ENCODE measurements around the gene BRCA1.
"Not testable (repeated sequence)": the region's sequence is repeated elsewhere in the genome, so short reads cannot be mapped to it uniquely, and the experiment has no call there.

Gene BRCA1

GRCh38 chr17:43069368-43069898 lies 55.7 kb downstream of the BRCA1 start:
- no peaks in the 10 kb centered on the region for H3K27me3 ChIP-seq (ENCODE audit: control insufficient read depth, insufficient read depth, low read length)
- peaks cover 2% of the 10 kb centered on the region; the same call in 1 of the 2 replicates for H3K36me3 ChIP-seq (ENCODE audit: control insufficient read depth, insufficient read depth, low read length)
- no peak overlapping the region for H3K27ac ChIP-seq (ENCODE audit: low read length)
- no peak overlapping the region for H3K4me3 ChIP-seq (ENCODE audit: low read length)
- H3K9me3 ChIP-seq (ENCODE audit: control insufficient read depth, insufficient read depth, low read length) = no peaks in the 10 kb centered on the region
- H3K4me1 ChIP-seq (ENCODE audit: control insufficient read depth, insufficient read depth, low read length) = no peaks in the 10 kb centered on the region
- no peak for DNase-seq (ENCODE audit: low read depth, low spot score)
- no CpG with 5 or more reads among the region's 3 CpGs for WGBS (ENCODE audit: insufficient coverage, insufficient read length)

- WGBS (ENCODE audit: insufficient coverage, insufficient read length) = no CpG with 5 or more reads among the region's 6 CpGs
- Histone ChIP-seq H3K4me1 (ENCODE audit: control insufficient read depth, insufficient read depth, low read length) (no peaks in the 10 kb centered on the region), H3K27me3 (ENCODE audit: control insufficient read depth, insufficient read depth, low read length) (no peaks in the 10 kb centered on the region), H3K4me3 (ENCODE audit: low read length) (no peak overlapping the region), H3K27ac (ENCODE audit: low read length) (no peak overlapping the region), H3K9me3 (ENCODE audit: control insufficient read depth, insufficient read depth, low read length) (no peaks in the 10 kb centered on the region), H3K36me3 (ENCODE audit: control insufficient read depth, insufficient read depth, low read length) (peaks cover 2% of the 10 kb centered on the region; the same call in 1 of the 2 replicates)
- DNase-seq (ENCODE audit: low read depth, low spot score) = no peak
Measured at GRCh38 chr17:43068570-43069367, 56.4 kb downstream of the BRCA1 start.

- Histone ChIP-seq H3K9me3 (ENCODE audit: control insufficient read depth, insufficient read depth, low read length) (no peaks in the 10 kb centered on the region), H3K27me3 (ENCODE audit: control insufficient read depth, insufficient read depth, low read length) (no peaks in the 10 kb centered on the region), H3K36me3 (ENCODE audit: control insufficient read depth, insufficient read depth, low read length) (peaks cover under 1% of the 10 kb centered on the region; the same call in 1 of the 2 replicates), H3K4me1 (ENCODE audit: control insufficient read depth, insufficient read depth, low read length) (no peaks in the 10 kb centered on the region), H3K27ac (ENCODE audit: low read length) (no peak overlapping the region), H3K4me3 (ENCODE audit: low read length) (no peak overlapping the region)
- WGBS (ENCODE audit: insufficient coverage, insufficient read length) = no CpG with 5 or more reads among the region's 10 CpGs
- DNase-seq (ENCODE audit: low read depth, low spot score) = no peak
Measured at GRCh38 chr17:43062984-43063638, 62.1 kb downstream of the BRCA1 start.

GRCh38 chr17:43056051-43056450 lies 69.1 kb downstream of the BRCA1 start:
- no peak for DNase-seq (ENCODE audit: low read depth, low spot score)
- Histone ChIP-seq H3K27ac (ENCODE audit: low read length) (no peak overlapping the region), H3K27me3 (ENCODE audit: control insufficient read depth, insufficient read depth, low read length) (no peaks in the 10 kb centered on the region), H3K36me3 (ENCODE audit: control insufficient read depth, insufficient read depth, low read length) (peaks cover 3% of the 10 kb centered on the region; the same call in 1 of the 2 replicates), H3K9me3 (ENCODE audit: control insufficient read depth, insufficient read depth, low read length) (no peaks in the 10 kb centered on the region), H3K4me1 (ENCODE audit: control insufficient read depth, insufficient read depth, low read length) (no peaks in the 10 kb centered on the region), H3K4me3 (ENCODE audit: low read length) (no peak overlapping the region)
- WGBS (ENCODE audit: insufficient coverage, insufficient read length) = no CpG with 5 or more reads among the region's 7 CpGs

- H3K4me1 ChIP-seq (ENCODE audit: control insufficient read depth, insufficient read depth, low read length); H3K9me3 ChIP-seq (ENCODE audit: control insufficient read depth, insufficient read depth, low read length); H3K4me3 ChIP-seq (ENCODE audit: low read length); H3K36me3 ChIP-seq (ENCODE audit: control insufficient read depth, insufficient read depth, low read length); DNase-seq (ENCODE audit: low read depth, low spot score); H3K27ac ChIP-seq (ENCODE audit: low read length); H3K27me3 ChIP-seq (ENCODE audit: control insufficient read depth, insufficient read depth, low read length): not testable (repeated sequence)
- no CpG with 5 or more reads among the region's 7 CpGs for WGBS (ENCODE audit: insufficient coverage, insufficient read length)
Measured at GRCh38 chr17:43053008-43053407, 72.2 kb downstream of the BRCA1 start.

- WGBS (ENCODE audit: insufficient coverage, insufficient read length) = no CpG with 5 or more reads among the region's 1 CpG
- H3K4me3 ChIP-seq (ENCODE audit: low read length) = no peak overlapping the region
- no peaks in the 10 kb centered on the region for H3K4me1 ChIP-seq (ENCODE audit: control insufficient read depth, insufficient read depth, low read length)
- H3K9me3 ChIP-seq (ENCODE audit: control insufficient read depth, insufficient read depth, low read length) = no peaks in the 10 kb centered on the region
- H3K27ac ChIP-seq (ENCODE audit: low read length) = no peak overlapping the region
- DNase-seq (ENCODE audit: low read depth, low spot score) = no peak
- no peaks in the 10 kb centered on the region; the same call in 1 of the 2 replicates for H3K36me3 ChIP-seq (ENCODE audit: control insufficient read depth, insufficient read depth, low read length)
- no peaks in the 10 kb centered on the region for H3K27me3 ChIP-seq (ENCODE audit: control insufficient read depth, insufficient read depth, low read length)
Measured at GRCh38 chr17:43051969-43052368, 73.2 kb downstream of the BRCA1 start.

GRCh38 chr17:43044024-43044423 lies 81.1 kb downstream of the BRCA1 start:
- WGBS (ENCODE audit: insufficient coverage, insufficient read length) = no CpG with 5 or more reads among the region's 4 CpGs
- Histone ChIP-seq H3K9me3 (ENCODE audit: control insufficient read depth, insufficient read depth, low read length) (no peaks in the 10 kb centered on the region), H3K27me3 (ENCODE audit: control insufficient read depth, insufficient read depth, low read length) (no peaks in the 10 kb centered on the region), H3K4me3 (ENCODE audit: low read length) (no peak overlapping the region), H3K36me3 (ENCODE audit: control insufficient read depth, insufficient read depth, low read length) (no peaks in the 10 kb centered on the region), H3K27ac (ENCODE audit: low read length) (no peak overlapping the region), H3K4me1 (ENCODE audit: control insufficient read depth, insufficient read depth, low read length) (peaks cover 1% of the 10 kb centered on the region; the same call in 1 of the 2 replicates)
- DNase-seq (ENCODE audit: low read depth, low spot score) = no peak

GRCh38 chr17:43043307-43043706 lies 81.9 kb downstream of the BRCA1 start:
- Histone ChIP-seq H3K36me3 (ENCODE audit: control insufficient read depth, insufficient read depth, low read length) (no peaks in the 10 kb centered on the region), H3K27me3 (ENCODE audit: control insufficient read depth, insufficient read depth, low read length) (no peaks in the 10 kb centered on the region), H3K4me3 (ENCODE audit: low read length) (no peak overlapping the region), H3K27ac (ENCODE audit: low read length) (no peak overlapping the region), H3K9me3 (ENCODE audit: control insufficient read depth, insufficient read depth, low read length) (no peaks in the 10 kb centered on the region), H3K4me1 (ENCODE audit: control insufficient read depth, insufficient read depth, low read length) (peaks cover 1% of the 10 kb centered on the region; the same call in 1 of the 2 replicates)
- no peak for DNase-seq (ENCODE audit: low read depth, low spot score)

GRCh38 chr17:43042025-43042628 lies 83.0 kb downstream of the BRCA1 start:
- Histone ChIP-seq H3K4me1 (ENCODE audit: control insufficient read depth, insufficient read depth, low read length) (peaks cover 1% of the 10 kb centered on the region; the same call in 1 of the 2 replicates), H3K36me3 (ENCODE audit: control insufficient read depth, insufficient read depth, low read length) (no peaks in the 10 kb centered on the region), H3K9me3 (ENCODE audit: control insufficient read depth, insufficient read depth, low read length) (no peaks in the 10 kb centered on the region), H3K27ac (ENCODE audit: low read length) (peak overlapping the region; percentile 61), H3K27me3 (ENCODE audit: control insufficient read depth, insufficient read depth, low read length) (no peaks in the 10 kb centered on the region), H3K4me3 (ENCODE audit: low read length) (no peak overlapping the region)
- WGBS (ENCODE audit: insufficient coverage, insufficient read length) = no CpG with 5 or more reads among the region's 5 CpGs
- DNase-seq (ENCODE audit: low read depth, low spot score) = no peak

- Histone ChIP-seq H3K27ac (ENCODE audit: low read length) (peak overlapping the region; percentile 46), H3K4me3 (ENCODE audit: low read length) (no peak overlapping the region), H3K4me1 (ENCODE audit: control insufficient read depth, insufficient read depth, low read length) (peaks cover 1% of the 10 kb centered on the region; the same call in 1 of the 2 replicates), H3K9me3 (ENCODE audit: control insufficient read depth, insufficient read depth, low read length) (no peaks in the 10 kb centered on the region), H3K36me3 (ENCODE audit: control insufficient read depth, insufficient read depth, low read length) (no peaks in the 10 kb centered on the region), H3K27me3 (ENCODE audit: control insufficient read depth, insufficient read depth, low read length) (no peaks in the 10 kb centered on the region)
- no peak for DNase-seq (ENCODE audit: low read depth, low spot score)
- WGBS (ENCODE audit: insufficient coverage, insufficient read length) = no CpG with 5 or more reads among the region's 2 CpGs
Measured at GRCh38 chr17:43040655-43041054, 84.5 kb downstream of the BRCA1 start.
